Fibroblast of the aortic adventitia (primary cell): ENCODE results near the gene TARBP1. TPM values are rescaled to one million over a fixed set of nuclear protein-coding genes. Genes with fewer than 3 reads are reported as not detected.

Source experiments
- DNase-seq: peaks from one replicate; pipeline ENCODE4 v3.0.0-alpha.2; 2010; ENCODE audit warnings: low read depth
- H3K4me3 ChIP-seq: 2 replicates; pipeline ENCODE4 v1.5.1; 2011; ENCODE audit warnings: low read depth, mild to moderate bottlenecking, control low read depth, low read length, moderate library complexity
- total RNA-seq: library from RNA; depleted of rRNA; stranded (reverse); fragments of >200 nt; gene quantifications from 2 replicates; pipeline ENCODE4 v1.2.3, GENCODE V29; 2012; ENCODE audit warnings: low replicate concordance
- TF ChIP-seq, protein P1 (sequence below): IDR thresholded peaks from 2 replicates; pipeline ENCODE4 v1.5.1; 2011; ENCODE audit warnings: mild to moderate bottlenecking, low read length, control low read depth, inconsistent platforms; ENCODE audit not compliant: insufficient read depth

Gene TARBP1
- total RNA-seq, 1 donor, result 22.2 TPM

DNA sequence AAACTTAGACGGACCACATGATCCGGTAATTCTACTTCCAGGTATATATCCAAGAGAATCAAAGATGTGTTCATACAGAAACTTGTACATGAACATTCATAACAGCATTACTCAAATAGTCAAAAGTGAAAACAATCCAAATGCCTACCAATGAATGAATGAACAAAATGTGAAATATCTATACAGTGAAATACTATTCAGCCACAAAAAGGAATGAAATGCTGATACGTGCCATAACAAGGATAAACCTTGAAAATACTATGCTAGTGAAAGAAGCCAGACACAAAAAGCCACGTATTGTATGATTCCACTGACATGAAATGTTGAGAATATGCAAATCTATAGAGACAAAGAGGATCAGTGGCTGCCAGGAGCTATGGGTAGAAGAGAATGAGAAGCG lies 18.3 kb downstream of the TARBP1 start:
- no peak overlapping the region for H3K4me3 ChIP-seq
- DNase-seq, result no peak
- TF ChIP-seq, protein P1, sequence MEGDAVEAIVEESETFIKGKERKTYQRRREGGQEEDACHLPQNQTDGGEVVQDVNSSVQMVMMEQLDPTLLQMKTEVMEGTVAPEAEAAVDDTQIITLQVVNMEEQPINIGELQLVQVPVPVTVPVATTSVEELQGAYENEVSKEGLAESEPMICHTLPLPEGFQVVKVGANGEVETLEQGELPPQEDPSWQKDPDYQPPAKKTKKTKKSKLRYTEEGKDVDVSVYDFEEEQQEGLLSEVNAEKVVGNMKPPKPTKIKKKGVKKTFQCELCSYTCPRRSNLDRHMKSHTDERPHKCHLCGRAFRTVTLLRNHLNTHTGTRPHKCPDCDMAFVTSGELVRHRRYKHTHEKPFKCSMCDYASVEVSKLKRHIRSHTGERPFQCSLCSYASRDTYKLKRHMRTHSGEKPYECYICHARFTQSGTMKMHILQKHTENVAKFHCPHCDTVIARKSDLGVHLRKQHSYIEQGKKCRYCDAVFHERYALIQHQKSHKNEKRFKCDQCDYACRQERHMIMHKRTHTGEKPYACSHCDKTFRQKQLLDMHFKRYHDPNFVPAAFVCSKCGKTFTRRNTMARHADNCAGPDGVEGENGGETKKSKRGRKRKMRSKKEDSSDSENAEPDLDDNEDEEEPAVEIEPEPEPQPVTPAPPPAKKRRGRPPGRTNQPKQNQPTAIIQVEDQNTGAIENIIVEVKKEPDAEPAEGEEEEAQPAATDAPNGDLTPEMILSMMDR, result no peak

DNA sequence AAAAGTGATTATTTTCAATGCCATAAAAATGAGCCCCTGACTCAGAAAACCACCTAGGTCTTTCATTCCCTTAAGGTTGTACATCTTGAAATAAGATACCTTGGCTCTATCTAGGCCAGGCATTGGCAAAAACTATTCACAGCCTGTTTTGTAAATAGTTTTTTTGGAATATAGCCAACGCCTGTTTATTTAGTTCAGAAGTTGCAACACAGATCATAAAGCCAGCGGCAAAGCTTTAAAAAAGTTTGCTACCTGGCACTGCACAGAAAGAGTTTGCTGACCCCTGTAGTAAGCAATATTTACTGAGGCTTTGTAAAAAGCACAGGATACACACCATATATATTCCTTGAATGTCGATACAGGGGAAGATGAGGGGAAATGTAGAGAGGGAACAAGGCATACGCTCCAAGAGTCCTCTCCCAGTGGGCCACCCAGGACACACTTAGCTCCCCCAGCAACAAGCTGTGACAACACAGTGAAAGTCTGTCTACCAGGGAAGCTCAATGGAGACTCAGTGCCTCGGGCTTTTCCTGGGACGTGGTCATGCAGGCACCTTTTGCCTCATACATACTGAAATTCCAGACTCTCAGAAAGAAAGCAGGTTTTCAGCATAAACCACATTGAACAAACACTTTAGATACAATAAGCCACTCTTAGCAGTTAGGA lies 20.5 kb downstream of the TARBP1 start:
- H3K4me3 ChIP-seq, result no peak overlapping the region
- TF ChIP-seq, protein P1, result no peak
- no peak for DNase-seq

DNA sequence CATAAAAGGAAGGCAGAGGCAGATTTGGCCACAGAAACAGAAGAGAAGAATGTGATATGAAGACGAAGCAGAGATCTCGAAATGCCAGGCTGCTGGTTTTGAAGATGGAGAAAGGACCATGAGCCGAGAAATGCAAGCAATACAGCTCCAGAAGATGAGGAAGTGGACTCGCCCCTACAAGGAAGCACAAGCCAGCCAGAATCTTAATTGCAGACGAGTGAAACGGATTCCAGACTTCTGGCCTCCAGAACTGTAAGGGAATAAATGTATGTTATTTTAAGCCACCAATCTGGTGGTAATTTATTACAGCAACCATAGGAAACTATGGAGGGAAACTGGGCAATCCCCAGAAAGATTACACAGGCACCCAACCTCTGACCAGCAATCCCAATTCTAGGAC lies 24.1 kb downstream of the TARBP1 start:
- DNase-seq, result no peak
- H3K4me3 ChIP-seq, result no peak overlapping the region
- TF ChIP-seq, protein P1, result no peak

DNA sequence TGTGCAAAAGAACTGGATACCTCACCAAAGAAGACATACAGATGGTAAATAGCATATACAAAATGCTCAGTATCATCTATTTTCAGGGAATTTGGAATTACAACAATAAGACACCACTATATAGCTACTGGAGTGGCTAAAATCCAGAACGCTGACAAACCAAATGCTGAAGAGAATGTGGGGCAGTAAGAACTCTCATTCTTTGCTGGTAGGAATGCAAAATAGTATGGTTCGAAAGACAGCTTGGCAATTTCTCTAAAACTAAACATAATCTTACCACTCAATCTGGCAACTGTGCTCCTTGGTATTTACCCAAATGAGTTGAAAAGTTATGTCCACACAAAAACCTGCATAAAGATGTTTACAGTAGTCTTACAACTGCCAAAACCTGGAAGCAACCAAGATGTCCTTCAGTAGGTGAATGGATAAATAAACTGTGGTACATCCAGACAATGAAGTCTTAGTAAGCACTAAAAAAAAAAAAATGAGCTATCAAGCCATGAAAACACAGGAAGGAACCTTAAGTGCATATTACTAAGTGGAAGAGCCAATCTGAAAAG lies 26.5 kb downstream of the TARBP1 start:
- TF ChIP-seq, protein P1, result no peak
- no peak for DNase-seq
- no peak overlapping the region for H3K4me3 ChIP-seq

DNA sequence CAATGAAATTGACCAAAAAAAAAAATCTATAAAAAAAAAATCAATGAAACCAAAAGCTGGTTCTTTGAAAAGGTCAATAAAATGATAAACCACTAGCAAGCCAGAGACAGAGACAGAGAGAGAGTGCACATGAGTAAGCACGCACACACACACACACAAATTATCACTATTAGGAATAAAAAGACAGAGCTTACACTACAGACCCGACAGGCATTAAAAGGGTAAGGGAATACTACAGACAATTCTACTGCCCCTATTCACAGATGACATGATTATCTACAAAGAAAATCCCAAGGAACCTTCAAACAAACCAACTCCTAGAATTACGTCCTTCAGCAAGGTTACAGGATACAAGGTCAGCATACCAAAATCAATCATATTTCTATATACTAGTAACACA lies 38.6 kb downstream of the TARBP1 start:
- TF ChIP-seq, protein P1, result no peak
- no peak for DNase-seq
- no peak overlapping the region for H3K4me3 ChIP-seq

DNA sequence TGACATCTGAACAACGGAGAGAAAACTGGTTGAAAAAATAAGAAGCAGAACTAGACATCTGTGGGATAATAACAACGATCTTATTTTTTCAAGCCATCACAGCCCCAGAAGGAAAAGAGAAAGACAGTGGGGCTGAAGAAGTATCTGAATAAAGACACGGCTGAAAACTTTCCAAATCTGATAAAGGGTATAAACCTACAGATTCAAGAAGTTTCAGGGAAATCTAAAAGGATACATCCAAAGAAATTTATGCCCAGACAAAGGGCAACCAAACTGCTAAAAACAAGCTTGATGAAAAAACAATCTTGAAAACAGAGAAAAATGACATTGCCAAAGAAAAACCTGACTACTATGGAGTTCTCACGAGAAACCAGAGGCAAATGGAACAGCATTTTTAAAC lies 40.4 kb downstream of the TARBP1 start:
- TF ChIP-seq, protein P1, result no peak
- no peak for DNase-seq

More for the DNA sequence above, 40.4 kb downstream of the TARBP1 start:
- no peak overlapping the region for H3K4me3 ChIP-seq
